GM19240 (cell line): ENCODE results near the gene ANGPT4.
"Not testable (repeated sequence)": the region's sequence is repeated elsewhere in the genome, so short reads cannot be mapped to it uniquely, and the experiment has no call there.

Experiments used
- DNase-seq: peaks from one replicate; pipeline ENCODE4 v3.0.0; 2011; ENCODE audit warnings: low spot score; ENCODE audit not compliant: insufficient read length

Gene ANGPT4

GRCh38 chr20:909641-910040 is 6.5 kb downstream of the ANGPT4 start:
- no peak for DNase-seq

DNA sequence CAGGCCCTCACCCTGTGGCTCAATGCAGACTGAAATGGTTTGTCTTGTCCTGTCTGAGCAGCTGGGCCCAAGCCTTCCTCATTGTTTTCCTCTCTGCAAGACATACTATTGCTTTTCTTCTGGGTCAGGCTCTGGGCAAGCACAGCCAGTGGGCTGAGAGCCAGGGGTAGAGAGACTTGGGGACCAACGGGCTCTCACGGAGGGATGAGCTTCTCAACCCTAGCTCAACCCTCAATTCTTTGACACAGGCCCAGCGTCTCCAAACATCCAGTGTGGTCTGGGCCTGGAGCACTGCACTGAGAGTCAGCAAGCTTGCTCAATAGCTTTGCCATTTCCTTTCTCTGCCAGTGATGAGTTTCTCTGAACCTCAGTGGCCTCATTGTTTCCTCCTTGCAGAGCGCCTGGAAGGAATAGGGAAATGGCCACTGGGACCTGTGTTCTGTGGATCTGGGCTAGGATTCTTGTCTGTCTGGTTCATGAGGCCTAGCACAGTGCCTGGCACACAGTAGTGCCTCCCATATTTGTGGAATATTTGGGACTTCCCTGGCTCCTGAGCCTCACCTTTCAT is 9.3 kb downstream of the ANGPT4 start:
- DNase-seq, result no peak

DNA sequence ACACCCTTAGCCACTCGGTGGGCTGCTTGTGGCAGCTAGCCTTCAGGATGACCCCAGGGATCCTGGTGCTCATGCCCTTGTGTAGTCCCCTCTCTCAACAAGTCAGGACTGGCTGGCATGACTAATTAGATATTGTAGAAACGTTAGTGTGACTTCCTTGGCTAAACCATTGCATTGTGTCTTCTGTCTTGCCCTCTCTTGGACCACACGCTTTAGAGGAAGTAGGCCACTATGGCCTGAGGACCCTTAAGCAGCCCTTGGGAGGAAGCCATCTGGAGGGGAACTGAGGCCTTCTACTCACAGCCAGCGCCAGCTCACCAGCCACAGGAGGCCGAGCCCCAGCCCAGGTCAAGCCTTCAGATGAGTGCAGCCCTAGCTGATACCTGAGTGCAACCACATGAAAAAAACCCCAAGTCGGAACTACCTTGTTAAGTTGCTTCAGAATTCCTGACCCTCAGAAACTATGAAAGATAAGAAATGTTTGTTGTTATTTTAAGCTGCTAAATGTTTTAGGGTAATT is 10.1 kb downstream of the ANGPT4 start:
- no peak for DNase-seq

- no peak for DNase-seq
These were observed 10.7 kb downstream of the ANGPT4 start for GRCh38 chr20:905396-905961.

DNA sequence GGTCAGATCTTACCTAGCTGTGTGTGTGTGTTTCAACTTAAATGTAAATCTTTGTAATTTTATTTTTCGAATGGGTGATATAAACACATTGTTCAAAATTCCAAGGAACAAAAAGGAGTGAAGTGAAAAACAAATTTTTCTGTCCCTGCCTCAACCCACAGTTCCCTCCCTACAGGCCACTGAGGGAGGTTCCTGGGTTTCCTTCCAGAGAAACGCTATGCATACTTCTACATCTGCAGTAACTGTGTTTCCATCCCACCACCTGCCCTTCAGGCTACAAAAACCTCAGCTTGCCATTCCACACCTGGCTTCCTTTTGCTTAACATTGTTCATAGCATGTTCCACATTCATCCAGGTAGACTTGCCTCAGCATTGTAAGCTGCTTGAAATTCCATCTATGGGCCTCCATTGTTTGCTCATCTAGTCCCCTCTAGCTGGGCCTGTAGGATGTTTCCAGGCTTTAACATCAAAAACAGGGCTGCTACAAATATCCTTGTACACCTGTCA is 12.0 kb downstream of the ANGPT4 start:
- DNase-seq, result no peak

- not testable (repeated sequence) for DNase-seq
These were observed 18.7 kb downstream of the ANGPT4 start for GRCh38 chr20:897436-897835.

DNA sequence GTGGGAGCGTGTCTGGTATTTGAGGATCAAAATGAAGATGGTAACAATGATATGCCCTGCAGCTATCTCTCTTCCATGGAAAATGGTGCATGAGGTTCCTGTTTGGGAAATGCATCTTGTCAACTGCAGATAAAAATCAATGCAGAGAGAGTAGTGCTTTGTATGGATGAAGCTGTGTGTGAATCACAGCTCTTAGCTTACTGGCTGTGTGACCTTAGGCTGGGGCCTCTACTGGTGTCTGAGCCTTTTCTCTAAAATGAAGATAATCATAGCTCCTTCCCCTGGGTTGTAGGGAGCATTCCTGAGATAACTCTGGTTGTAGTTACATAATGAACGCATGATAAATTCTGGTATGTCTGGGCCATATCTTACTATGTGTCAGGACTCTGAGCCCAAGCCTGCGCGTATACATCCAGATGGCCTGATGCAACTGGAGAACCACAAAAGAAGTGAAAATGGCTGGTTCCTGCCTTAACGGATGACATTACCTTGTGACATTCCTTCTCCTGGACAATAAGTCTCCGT is 19.6 kb downstream of the ANGPT4 start:
- DNase-seq, result no peak

DNA sequence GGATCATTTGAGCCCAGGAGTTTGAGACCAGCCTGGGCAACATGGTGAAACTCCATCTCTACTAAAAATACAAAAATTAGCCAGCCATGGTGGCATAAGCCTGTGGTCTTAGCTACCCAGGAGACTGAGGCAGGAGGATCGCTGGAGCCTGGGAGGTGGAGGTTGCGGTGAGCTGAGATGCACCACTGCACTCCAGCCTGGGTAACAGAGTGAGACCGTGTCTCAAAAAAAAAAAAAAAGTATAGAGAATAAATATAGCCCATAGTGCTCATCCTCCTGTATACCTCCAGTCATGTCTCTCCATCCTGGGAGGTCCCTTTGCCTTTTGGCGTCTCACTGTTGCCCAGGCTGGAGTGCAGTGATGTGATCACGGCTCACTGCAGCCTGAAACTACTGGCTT is 23.8 kb downstream of the ANGPT4 start:
- DNase-seq, result not testable (repeated sequence)

GRCh38 chr20:891706-892080 is 24.4 kb downstream of the ANGPT4 start:
- no peak for DNase-seq

- no peak for DNase-seq
These were observed 25.0 kb downstream of the ANGPT4 start for GRCh38 chr20:891058-891705.

DNA sequence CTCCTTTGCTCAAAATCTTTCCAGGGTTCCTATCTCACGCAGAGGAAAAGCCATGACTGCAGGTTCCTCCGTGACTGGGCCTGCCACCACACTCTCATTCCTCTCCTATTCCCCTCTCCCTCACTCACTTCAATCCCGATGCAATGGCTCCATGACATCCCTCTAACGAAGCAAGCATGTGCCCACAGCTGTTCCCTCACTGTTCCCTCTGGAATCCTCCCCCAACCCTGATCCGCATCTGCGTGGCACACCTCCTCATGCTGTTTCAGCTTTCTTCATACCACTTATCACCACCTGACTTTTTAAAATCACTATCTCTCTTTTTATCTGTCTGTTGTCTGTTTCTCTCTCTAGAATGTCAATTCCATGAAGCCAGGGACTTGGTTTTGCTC is 25.5 kb downstream of the ANGPT4 start:
- no peak for DNase-seq

- DNase-seq, result no peak
These were observed 26.1 kb downstream of the ANGPT4 start for GRCh38 chr20:889932-890463.

DNA sequence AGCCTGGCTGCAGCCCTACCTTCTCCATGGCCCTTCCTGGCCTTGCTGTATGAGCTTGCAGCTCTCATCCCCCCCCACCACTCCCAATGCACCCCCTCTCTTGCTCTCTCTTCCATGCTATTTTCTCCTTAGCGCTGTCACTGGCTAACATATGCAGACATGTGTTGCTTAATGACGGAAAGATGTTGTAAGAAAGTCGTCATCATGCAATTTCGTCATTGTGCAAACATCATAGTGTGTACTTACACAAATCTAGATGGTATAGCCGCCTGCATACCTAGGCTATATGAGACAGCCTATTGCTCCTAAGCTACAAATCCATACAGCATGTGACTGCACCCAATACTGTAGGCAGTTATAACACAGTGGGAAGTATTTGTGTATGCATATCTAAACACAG is 27.0 kb downstream of the ANGPT4 start:
- DNase-seq, result no peak

- DNase-seq, result no peak
These were observed 28.1 kb downstream of the ANGPT4 start for GRCh38 chr20:888057-888456.

DNA sequence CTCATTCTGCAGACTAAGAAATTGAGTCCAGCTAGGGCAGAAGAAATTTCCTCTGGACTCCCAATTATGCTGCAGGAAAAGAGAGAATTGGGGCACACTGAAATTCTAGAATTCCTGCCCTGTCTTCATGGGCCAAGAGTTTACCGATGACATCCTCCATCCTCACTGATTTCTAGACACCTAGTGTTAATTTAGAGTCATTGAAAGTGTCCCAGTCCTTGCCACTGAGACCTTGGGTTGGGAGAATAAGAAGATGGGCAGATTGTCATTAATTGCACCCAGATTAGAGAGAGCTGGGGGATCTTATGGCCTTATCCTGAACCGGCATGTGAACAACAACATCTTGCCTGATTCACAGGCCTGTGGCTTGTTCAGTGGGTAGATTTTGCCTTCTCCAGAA is 29.0 kb downstream of the ANGPT4 start:
- DNase-seq, result no peak

GRCh38 chr20:884983-885952 is 30.9 kb downstream of the ANGPT4 start:
- DNase-seq, result no peak

- DNase-seq, result no peak
These were observed 34.4 kb downstream of the ANGPT4 start for GRCh38 chr20:881783-882144.

- no peak for DNase-seq
These were observed 34.9 kb downstream of the ANGPT4 start for GRCh38 chr20:881051-881782.

GRCh38 chr20:879626-880025 is 36.5 kb downstream of the ANGPT4 start:
- no peak for DNase-seq

DNA sequence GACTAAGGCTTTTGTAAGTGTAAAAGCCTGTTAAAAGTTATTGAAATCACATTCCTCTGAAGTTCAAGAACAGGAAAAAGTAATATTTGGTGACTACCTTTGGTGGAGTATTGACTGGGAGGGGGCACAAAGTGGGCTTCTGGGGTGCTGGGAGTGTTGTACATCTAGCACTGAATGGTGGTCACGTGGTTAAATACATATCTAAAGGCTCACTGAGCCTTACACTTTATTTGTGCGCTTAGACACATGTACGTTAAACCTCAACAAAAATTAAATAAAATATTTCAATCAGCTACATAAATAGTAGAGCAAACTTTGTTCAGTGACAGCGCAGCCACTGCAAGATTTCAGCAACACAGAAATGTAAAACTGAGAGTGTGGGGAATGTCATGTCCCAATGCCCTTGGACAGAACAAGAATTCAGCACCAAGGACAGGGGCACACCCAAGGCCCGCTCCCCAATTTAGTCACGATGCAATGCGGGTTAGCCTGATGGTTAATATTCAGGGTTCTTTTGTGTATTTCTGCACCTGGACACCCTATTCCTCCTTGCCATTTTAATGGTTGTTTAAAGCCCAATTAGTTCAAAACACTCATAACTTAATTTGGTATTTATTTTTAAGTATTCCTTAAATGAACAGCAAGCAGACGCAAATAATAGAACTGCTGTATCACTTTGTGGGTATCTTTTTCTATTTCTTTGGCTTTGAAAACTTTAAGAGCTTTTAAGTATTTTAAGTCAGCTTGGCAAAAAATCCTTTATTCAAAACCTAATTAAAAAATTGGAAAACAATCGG is 37.4 kb downstream of the ANGPT4 start:
- no peak for DNase-seq
